Stimulated activated CD8-positive, alpha-beta memory T cell treated with anti-CD3 and anti-CD28 coated beads, Interleukin-15, amount 100 ng/mL, for 1 hour (primary cell): ENCODE results near the gene SLC4A8.
"Not testable (repeated sequence)": the region's sequence is repeated elsewhere in the genome, so short reads cannot be mapped to it uniquely, and the experiment has no call there.

Experiments
- DNase-seq: peaks from one replicate; pipeline ENCODE4 v3.0.0-alpha.2; 2020; ENCODE audit warnings: low read depth

SLC4A8 gene

DNA sequence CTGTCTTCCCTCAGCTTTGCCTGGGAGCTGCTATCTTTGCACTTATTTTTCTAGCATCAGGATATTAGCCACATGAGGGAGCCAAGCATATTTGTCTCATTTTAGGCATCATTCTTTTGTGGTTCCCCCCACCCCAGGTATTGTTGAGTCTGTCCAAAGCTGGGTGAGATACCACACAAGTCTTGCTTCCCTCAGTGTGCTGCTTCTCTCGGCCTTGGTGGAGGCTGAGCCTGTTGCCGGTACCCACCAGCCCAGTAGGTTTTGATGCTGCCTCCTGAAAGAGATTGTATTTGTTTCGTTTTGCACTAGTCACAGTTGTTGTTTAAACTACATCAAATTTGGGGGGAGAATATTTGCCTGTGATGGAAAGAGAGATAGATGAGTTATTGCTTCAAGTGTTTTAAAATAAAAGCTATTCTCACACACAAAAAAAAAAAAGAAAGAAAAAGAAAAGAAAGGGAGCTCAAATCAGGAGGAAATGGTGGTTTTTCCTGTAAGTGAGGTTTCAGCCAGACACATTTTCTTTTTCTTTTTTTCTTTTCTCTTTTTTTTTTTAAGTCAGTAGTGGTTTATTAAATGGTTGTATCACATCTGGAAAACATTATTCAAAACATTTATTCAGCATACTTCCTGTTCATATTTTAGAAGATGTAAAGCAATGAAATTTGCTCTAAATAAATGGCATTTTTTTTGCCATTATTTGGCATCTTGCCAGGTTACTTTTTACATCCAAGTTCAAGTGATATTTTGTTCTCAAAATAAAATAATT, 58.5 kb downstream of the SLC4A8 start:
- DNase-seq: no peak

DNA sequence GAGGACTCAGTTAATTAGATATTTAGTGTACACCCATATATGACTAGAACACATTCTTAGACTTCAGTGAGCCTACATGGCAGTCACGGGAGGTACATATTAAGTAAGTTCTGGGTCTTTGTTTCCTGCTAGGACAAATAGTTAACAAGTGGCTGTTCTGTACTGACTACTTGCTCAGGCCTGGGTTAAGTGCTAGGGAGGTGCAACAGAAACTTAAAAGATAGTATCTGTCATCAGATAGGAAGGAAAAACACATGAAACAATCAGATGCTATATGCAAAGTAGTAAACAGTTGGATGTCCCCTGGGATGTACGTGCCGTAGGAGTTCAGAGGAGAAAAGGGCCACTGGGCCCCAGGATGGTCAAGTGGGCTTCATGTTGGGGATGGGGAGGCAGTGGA, 59.5 kb downstream of the SLC4A8 start:
- DNase-seq: no peak

DNA sequence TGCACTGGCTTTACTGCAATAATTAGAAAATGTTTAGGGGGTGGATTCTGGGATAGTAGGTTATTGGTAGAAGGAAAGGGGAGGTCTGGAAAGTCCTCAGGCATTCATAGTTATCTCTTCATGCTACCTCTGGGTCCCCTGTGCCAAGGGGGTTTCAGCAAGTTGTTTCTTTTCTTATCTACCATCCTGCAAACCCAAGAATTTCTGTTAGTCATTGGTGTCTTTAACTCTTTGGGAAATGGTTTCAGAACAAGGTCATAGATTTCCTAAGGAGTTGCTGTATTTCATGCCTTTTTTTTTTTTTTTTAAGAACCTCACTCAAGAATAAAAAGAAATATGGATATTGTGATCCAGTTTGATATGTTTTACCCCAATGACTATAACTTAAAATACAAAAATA, 63.6 kb downstream of the SLC4A8 start:
- no peak for DNase-seq

DNA sequence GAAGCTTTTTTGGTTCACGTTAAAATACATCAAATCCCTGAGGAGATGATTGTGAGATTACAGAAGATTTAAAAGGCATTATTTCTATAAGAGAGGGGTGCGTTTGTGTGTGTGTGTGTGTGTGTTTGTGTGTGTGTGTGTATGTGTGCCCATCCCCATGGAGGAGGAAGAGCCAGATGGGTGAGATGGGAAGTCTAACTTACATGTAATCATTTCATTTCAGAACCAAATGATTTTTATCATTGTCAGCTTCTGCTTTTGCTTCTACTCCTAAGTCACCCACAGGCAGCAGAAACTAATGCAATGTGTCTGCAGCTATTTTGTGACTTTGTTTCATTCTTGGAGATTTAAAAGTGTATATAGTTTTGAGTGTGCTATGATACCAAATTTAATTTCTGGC, 68.7 kb downstream of the SLC4A8 start:
- no peak for DNase-seq

DNA sequence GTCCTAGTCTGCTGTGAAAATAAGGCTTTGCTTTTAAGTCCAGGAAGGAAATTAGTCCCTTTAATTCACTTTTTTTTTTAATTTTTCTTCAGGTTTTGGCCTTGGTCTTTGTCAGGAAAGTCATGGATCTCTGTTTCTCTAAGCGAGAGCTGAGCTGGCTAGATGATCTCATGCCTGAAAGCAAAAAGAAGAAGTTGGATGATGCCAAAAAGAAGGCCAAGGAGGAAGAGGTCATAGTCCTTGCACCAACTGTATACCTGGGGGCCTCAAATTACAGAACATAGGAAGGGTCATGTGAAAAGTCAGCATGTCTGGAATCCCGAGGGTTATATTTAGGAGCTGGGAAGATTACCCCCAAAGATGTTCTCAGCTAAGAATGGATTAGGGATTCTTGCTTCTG, 72.3 kb downstream of the SLC4A8 start:
- DNase-seq: no peak

DNA sequence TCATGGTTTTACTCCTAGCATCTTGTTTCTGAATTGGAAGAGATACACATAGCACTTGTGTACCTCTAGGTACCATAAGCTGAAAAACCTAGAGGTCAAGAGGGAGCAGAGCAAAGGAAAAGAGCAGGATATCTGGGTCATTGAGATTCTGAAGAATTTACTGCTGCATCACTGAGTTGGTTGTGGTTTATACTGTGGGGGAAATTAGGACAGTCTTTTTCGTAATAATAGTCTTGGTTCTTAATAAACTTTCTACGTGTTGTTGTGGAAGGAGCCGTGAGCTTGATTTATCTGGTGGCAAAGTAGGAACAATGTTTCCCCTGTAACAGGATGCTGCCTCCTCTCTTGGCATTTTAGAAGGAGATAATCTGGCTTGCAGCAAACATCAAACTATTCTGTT, 80.2 kb downstream of the SLC4A8 start:
- no peak for DNase-seq

DNA sequence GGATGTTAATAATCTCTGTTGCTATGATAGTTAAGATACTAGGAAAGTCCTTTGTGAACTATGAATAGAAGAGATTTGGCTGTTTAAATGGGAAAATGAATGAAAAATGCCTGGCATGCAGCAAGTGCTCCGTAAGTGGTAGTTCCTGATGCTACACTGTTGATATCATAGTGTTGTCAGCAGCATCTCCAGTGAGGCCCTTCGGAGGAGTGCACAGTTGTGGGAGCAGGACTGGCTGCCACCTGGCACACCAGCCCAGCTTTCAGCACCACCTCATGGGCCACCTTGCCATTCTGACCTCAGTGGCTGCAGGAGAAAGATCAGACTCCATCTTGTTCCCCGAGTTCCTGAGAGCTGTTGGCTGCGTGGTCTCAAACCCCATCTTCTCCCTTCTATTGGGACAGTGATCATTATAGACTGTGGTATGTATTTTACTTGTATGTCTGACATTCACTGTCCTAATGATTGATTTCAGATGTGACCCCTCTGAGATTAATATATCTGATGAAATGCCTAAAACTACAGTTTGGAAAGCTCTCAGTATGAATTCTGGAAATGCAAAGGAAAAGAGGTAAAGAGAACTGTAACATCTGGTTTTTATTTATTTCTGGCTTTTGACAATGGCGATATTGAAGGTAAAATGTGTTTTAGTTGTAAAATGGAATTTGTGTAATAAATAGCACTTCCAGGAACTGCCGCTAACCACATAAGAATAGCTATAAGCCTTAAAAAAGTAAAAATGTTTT, 80.9 kb downstream of the SLC4A8 start:
- no peak for DNase-seq

DNA sequence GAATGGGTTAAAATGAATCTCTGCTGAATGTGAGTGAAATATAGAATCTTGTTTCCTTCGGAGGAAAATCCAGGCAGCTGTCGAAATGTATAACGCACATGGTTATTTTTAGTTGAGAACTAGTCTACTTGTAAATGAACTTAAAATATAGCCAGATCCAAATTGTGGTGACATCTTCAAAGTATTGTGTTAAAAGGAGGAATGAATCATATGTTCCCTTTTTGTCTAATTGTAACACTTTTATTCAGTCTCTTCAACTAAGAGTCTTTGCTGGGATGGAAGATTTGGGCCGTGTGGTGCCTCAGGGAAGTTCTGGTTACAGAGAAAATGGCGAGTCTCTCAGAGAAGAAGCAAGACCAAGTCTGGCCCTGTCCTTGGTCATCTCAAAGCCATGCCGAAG, 82.5 kb downstream of the SLC4A8 start:
- no peak for DNase-seq

DNA sequence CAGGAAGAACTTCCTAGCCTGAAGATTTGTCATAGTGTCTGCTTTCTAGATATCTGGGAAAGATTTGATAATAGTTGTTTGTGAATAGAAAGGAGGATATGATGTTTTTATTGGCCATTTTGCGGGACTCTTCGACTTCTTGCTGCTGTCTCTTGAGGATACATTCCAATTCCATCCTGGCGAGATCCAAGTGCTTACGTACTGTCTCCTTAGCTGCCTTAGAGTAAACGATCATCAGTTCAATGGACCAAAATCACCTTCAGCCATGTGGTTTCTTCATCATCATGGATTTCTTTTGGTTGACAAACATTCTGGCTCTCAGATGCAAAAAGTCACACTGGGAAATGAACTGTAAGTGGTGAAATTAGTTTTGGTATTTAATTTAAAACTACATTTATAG, 83.7 kb downstream of the SLC4A8 start:
- no peak for DNase-seq

DNA sequence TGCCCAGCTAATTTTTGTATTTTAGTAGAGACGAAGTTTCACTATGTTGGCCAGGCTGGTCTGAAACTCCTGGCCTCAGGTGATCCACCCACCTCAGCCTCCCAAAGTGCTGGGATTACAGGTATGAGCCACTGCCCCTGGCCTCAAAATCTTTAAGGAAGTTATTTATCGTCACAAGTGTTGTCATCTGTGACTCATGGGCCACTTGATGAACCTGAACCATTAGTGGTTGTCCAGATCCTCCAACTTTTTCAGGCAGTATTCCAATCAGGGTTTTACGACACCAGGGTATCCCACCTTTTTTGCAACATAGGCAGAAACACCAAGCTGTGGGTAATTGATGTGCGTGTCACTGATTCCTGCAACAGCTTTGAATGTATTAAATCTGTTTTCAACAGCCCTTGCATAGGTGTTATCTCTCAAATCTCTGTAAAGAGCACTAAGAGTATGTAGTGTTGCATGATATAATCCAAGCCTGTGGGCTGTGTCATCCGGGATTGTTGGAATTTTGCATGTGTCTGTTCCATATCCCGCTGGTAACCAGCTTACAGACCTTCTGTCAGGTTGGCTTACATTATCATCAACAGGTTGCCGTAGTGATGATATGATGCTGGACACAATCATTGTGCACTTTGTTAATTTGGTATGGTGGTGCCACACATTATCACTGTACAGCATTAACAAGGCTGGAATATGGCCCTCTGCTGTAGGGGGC, 87.1 kb downstream of the SLC4A8 start:
- DNase-seq: no peak

DNA sequence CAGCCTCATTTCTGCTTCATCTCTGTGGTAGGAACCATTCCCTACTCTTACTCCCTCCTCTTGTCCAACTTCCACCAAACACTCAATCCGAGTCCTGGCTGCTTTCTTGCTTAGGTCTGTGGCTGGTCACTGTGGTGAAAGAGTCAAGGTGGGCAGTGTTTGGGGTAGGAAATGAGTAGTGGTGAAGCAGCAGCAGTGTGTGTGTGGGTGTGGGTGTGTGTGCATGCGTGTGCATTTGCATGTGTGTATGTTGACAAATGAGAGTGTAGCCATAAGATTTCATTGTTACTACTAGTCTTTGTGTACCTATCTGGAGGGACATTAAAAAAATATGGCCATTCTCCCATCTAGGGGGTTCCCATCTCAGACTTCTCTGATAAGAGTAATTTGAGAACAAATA, 87.8 kb downstream of the SLC4A8 start:
- no peak for DNase-seq

DNA sequence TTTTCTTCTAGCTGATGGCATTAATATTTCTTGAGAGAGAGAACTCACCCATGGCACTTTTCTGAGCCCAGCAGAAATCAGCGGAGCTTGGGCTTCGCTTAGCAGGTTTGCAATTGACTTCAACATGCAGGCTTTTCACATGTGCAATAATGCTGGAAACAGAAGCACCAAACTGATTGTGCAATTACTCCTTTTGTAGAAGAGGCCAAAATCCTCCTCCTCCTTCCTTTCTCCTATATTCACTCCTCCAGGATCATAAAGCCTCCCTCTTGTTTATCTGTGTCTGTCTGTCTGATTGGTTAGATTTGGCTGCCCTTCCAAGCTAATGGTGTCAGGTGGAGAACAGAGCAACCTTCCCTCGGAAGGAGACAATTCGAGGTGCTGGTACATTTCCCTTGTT, 90.4 kb downstream of the SLC4A8 start:
- DNase-seq: not testable (repeated sequence)

DNA sequence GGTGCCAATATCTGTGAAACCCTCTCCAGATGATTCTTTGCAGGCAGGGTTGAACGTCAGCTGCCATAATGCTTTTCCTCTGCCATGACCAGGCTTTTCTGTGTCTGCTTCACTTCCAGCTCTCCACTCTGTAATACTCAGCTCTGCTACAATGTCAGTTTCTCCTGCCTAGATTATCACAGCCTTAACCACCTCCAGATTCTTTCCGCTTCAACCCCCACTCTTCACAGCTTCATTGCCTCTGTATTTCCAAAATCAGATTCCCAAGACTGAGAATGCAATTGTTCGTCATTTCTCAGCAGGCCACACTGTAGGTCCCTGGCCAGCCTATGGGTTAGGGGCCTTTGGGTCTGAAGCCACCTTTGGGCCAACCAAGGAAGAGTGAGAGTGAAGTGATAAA, 92.7 kb downstream of the SLC4A8 start:
- DNase-seq: no peak

DNA sequence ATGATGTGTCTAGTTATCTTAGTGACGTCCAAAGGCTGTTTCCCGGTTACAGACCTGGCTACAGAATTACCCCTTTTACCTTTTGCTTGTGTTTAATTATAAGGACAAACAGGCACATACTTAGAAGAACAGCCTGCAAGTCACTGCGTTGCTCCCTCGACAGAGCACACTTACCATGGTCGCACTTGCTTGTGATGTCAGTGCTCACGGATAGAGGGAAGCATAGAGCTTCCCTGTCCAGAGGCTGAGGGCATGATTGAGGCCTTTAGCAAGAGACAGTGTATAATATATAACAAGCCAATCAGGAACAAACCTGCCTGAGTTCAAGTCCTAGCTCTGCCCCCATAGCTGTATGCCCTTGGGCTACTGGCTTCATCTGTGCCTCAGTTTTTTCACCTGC, 93.2 kb downstream of the SLC4A8 start:
- DNase-seq: no peak

DNA sequence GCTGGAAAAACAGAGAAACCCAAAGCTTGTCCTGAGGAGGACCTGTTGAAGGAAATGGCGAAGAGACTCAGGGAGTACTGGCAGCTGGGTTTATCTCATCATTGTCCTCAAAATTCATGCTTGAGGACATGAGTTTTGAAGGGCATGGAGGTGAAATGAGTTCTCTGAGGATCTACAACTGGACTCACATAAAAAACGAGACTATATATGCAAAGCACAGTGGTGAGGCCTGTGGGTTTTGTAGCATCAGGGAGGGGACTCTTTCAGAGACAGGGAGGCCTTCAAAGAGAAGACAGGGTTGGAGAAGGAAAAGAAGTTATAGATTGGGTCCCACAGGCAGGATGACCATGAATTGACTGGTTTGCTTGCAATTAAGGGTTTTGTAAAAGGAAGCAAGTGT, 95.1 kb downstream of the SLC4A8 start:
- no peak for DNase-seq

DNA sequence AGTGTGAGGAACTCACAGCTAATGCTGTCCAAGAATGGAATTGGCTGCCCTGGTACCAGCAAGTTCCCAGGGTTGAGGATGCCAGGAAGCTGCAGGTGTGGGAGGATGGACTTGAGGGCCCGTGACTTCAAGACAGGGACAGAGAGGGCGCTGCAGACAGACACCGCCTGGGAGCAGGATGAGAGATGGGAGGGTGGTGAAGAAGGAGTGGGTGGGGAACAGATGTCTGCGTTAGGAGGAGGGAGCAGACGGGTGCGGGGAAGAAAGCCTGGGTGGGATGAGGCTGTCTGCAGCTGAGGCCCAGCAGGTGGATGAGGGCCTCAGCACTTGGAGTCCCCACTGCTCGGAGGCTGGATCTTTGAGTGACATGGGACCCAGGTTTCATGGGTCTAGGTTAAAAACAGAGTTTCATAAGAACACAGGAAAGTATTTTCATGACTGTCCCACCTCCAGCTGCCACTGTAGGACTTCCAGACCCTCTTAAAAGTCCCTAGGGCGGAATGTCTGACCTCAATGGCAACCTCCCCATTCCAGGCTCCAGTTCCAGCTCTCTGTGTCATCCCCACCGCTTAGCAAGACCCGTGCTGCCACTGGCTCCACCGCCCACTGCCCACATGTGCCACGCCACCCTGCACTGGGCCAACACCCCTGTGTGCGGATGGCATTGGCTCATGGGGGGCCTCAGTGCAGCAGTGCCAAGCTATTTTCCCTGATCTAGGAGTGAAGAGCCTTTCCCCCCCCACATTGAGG, 96.1 kb downstream of the SLC4A8 start:
- no peak for DNase-seq

DNA sequence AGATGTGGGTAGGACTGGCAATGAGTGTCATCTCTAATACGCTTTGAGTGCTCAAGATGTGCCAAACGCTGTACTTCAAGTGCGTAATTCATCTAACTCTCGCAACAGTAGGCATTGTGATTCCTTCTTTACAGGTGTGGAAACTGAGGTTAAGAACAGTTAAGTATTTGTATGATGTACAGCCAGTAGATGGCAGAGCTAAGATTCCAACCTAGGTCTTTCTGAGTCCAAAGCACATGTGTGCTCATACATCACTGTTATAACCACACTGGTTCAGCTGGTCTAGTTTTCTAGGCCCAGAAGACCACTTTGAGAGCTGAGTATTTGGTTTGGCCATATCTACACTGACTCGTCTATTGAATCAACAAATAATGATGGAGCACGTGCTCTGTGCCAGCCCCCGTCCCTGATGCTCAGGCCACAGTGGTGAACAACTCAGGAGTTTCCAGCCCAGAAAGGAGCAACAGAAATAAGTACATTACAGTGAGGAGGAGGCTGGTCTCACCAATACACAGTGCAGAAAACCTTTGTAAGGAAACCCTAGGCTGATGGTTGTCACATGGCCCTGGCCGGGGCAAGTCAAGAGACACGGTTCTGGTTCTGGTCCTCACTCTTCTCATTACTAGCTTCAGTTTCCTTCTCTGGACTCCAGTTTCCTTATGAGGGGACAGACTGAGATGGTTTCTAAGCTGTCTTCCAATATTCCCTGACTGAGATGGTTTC, 97.1 kb downstream of the SLC4A8 start:
- no peak for DNase-seq

DNA sequence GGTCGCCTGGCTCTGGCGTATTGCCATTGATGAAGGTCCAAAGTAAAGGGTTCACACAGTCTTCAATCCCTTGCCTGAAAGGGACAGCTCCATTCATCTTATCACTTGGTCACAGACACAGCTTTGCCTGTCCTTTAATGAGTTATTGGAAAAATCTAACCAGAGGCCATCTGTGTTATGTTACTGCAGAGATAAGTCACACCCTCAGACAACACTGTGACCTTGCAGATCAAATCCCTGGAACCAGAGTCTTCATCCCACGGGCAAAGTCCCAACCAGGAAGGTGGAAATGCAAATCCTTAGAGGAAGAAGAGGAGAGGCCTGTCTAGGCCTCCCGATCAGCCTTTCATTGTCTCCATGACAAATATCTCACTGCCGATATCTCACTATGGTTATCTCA, 98.1 kb downstream of the SLC4A8 start:
- no peak for DNase-seq

DNA sequence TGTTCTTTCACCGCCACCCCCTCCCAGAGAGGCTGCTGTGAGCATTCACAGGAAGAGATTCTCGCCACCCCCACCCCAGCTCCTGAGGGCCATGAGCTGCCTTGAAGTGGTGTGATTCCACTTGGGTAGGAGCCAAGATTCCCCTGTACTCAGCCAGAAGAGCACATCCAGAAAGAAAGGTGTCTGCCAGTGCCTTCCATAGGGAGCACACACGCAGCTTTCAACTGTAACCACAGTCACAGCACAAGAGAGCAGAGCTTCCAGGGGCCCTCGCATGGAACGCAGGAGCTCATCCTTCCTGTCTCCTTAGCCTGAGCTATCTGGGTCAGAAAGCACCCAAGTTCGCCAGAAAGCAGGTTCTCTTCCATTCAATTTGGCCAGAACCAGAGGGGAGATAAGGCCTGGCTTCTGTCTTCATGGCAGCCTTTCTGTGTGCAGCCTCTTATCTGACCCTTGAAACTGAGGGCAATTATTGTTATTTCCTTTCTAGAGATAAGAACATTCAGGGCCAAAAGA, 99.8 kb downstream of the SLC4A8 start:
- DNase-seq: no peak

DNA sequence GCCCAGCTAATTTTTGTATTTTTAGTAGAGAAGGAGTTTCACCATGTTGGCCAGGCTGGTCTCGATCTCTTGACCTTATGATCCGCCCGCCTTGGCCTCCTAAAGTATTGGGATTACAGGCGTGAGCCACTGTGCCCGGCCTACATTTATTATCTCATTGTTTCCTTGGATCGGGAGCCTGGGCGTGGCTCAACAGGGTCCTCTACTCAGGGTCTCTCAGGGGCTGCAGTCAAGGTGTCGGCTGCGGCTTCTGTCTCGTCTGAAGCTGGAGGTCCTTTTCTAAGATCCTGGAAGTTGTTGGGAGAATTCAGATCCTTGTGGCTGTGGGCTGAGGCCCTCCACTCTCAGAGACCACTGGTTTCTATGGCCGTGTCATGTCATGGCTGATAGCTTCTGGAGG, 100.9 kb downstream of the SLC4A8 start:
- DNase-seq: no peak

DNA sequence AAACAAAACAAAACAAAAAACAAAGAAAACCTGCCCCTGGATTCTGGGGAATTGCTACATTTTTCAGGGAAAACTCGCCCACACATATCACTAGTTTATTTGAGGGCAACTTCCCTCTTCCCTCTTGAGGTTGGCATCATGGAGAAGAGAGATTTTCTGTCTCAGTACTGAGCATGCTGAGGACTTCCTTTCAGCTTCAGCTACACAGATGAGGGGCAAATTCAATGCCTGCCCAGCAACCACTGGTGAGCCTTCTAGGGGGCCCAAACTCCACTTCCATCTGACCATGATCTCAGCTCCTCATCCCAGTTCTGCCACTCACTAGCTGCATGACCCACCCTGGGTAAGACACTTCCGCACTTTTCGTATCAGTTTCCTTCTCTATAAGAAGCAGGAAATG, 103.3 kb downstream of the SLC4A8 start:
- DNase-seq: no peak
